Inferior parietal cortex (tissue), 1 donor: ENCODE data around the gene CRTAP.
"Not testable (repeated sequence)": the region's sequence is repeated elsewhere in the genome, so short reads cannot be mapped to it uniquely, and the experiment has no call there.

Experiments used
- DNase-seq: peaks from one replicate; pipeline ENCODE4 v3.0.0-alpha.2; 2016; ENCODE audit errors: extremely low spot score

The CRTAP gene

DNA sequence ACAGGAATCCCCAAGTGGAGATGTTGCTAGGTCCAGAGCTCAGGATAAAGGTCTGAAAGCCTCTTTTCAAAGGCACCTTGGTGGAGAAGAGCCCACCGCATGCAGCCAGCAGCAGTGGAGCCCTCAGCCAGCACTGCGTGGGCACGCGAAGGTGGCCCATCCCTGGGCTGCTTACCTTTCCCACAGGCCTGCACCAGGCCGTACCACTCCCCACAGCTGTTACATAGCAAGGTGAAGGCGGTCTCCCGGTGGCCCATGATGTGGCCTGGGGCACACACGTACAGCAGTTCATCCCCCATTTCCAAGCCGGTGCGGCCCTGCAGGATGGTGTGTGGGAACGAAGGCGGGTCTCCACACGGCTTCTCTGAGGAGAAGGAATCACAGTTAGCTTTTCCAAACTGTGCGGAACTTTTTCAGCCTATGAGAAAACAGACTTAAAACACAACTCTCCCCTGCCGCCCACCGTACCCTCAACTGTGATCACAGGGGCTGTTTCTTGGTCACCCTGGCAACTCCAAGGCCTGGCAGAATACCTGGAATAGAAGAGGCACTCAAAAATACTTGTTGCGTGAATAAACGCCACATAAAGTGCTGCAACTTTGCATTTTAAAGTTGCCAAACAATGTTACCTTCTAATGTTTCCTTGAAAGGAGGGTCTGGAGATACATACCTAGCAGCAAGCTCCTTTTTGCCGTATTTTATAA lies 61.0 kb downstream of the CRTAP start:
- DNase-seq = no peak

- no peak for DNase-seq
Observed at GRCh38 chr3:33179132-33179531, 65.3 kb downstream of the CRTAP start.

- no peak for DNase-seq
Observed at GRCh38 chr3:33181229-33181628, 67.4 kb downstream of the CRTAP start.

- DNase-seq = not testable (repeated sequence)
Observed at GRCh38 chr3:33181641-33182040, 67.8 kb downstream of the CRTAP start.

- no peak for DNase-seq
Observed at GRCh38 chr3:33184863-33185262, 71.0 kb downstream of the CRTAP start.

GRCh38 chr3:33186524-33187367 lies 72.9 kb downstream of the CRTAP start:
- no peak for DNase-seq

DNA sequence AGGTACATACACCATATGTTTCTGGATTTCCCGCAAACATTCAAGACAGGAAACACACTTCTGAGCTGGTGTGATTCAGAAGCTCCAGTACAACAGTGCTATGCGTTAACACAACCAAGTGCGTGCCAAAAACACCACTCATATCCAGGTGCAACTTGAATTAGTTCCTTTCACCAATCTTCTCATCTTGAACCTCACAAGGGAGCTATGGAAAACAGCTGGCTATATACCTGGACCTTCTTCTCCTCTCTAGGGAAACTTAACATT lies 73.5 kb downstream of the CRTAP start:
- DNase-seq = no peak

GRCh38 chr3:33194303-33194702 lies 80.5 kb downstream of the CRTAP start:
- no peak for DNase-seq

GRCh38 chr3:33196538-33196937 lies 82.7 kb downstream of the CRTAP start:
- no peak for DNase-seq
